Rectal smooth muscle tissue (tissue), 1 donor: ENCODE measurements around the gene RPS29.
A peak's percentile ranks its signal among the peaks of the same experiment; 100 is the strongest.
"Not testable (repeated sequence)": the region's sequence is repeated elsewhere in the genome, so short reads cannot be mapped to it uniquely, and the experiment has no call there.

ENCODE experiments used
- H3K27ac ChIP-seq: one replicate; pipeline ENCODE4 v1.7.0; 2013; ENCODE audit warnings: low read depth, low read length, inconsistent platforms
- H3K27me3 ChIP-seq: one replicate; pipeline ENCODE4 v1.7.0; 2013; ENCODE audit warnings: low read length; ENCODE audit not compliant: control insufficient read depth, insufficient read depth
- H3K36me3 ChIP-seq: one replicate; pipeline ENCODE4 v1.7.0; 2013; ENCODE audit warnings: low read length; ENCODE audit not compliant: control insufficient read depth, insufficient read depth
- H3K4me1 ChIP-seq: one replicate; pipeline ENCODE4 v1.7.0; 2013; ENCODE audit warnings: low read length; ENCODE audit not compliant: control insufficient read depth, insufficient read depth
- H3K4me3 ChIP-seq: one replicate; pipeline ENCODE4 v1.7.0; 2013; ENCODE audit warnings: low read length
- H3K9ac ChIP-seq: one replicate; pipeline ENCODE4 v1.7.0; 2013; ENCODE audit warnings: low read length

The RPS29 gene

DNA sequence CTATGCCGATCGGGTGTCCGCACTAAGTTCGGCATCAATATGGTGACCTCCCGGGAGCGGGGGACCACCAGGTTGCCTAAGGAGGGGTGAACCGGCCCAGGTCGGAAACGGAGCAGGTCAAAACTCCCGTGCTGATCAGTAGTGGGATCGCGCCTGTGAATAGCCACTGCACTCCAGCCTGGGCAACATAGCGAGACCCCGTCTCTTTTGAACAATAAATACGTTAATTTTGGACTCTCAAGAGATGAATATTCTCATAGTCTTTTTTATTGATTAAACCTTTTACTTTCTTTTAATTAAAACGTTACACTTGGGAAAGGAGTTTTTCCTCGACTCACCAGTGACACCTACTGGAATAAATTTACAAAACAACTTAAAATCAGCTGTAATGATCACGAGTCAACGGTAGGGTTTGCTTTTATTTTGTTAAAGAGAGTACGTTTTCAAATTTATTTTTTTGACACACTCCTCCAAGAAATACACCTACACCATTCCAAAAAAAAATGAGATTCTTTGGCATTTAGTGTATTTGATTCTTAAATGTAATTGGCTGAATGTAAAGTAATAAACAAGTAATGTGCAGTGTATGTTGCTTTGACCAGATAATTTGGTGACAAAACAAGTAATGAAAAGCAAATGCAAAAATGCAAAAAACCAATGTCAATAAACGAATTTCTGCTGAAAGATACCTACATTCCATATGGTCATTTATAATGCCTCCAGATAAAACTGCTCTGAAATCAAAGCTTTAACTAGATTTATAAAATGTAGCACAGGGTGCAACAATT lies 687 bp upstream of the RPS29 start:
- Histone ChIP-seq H3K4me3 (peak overlapping the region; percentile 97), H3K4me1 (no peaks in the 10 kb centered on the region), H3K27me3 (no peaks in the 10 kb centered on the region), H3K27ac (peak overlapping the region; percentile 95), H3K36me3 (peaks cover 13% of the 10 kb centered on the region), H3K9ac (no peak overlapping the region)

DNA sequence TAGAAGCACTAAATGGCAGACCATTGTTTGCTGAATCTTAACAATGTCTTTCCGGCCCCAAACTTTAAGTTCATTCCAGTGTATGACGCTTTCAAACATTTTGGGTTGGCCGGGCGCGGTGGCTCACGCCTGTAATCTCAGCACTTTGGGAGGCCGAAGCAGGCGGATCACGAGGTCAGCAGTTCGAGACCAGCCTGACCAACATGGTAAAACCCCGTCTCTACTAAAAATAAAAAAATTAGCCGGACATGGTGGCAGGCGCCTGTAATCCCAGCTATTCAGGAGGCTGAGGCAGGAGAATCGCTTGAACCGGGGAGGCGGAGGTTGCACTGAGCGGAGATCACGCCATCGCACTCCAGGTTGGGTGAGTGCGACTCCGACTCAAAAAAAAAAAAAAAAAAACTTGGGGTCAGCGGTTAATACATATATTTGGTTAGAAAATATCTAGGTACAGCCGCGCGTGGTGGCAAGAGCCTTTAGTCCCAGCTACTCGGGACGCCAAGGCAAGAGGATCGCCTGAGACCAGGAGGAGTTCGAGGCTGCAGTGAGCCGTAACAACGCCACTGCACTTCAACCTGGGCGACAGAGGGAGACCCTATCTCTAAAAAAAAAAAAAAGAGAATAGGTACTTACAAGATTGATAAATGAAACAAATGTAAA lies 1.1 kb downstream of the RPS29 start:
- Histone ChIP-seq H3K27ac (peak overlapping the region; percentile 95), H3K4me3 (peak overlapping the region; percentile 97), H3K36me3 (peaks cover 13% of the 10 kb centered on the region)
- not testable (repeated sequence) for H3K9ac ChIP-seq, H3K27me3 ChIP-seq, H3K4me1 ChIP-seq

DNA sequence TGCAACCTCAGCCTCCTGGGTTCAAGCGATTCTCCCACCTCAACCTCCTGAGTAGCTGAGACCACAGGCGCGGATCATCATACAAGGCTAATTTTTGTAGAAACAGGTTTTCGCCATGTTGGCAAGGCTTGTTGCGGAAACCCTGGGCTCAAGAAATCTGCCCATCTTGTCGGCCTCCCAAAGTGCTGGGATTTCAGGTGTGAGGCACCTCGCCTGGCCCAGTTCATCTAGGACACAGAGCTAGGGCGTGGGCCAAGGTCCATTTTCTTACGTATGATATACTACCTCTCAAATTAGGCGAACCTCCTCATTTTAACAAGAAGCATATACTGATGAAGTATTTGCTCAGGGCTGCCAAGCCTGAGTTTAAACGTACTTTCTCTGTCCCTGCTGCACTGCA lies 2.1 kb downstream of the RPS29 start:
- H3K9ac ChIP-seq, result no peak overlapping the region
- H3K27ac ChIP-seq, result no peak overlapping the region
- H3K36me3 ChIP-seq, result peaks cover 13% of the 10 kb centered on the region
- peak overlapping the region; percentile 12 for H3K4me3 ChIP-seq
- no peaks in the 10 kb centered on the region for H3K4me1 ChIP-seq
- H3K27me3 ChIP-seq, result no peaks in the 10 kb centered on the region

DNA sequence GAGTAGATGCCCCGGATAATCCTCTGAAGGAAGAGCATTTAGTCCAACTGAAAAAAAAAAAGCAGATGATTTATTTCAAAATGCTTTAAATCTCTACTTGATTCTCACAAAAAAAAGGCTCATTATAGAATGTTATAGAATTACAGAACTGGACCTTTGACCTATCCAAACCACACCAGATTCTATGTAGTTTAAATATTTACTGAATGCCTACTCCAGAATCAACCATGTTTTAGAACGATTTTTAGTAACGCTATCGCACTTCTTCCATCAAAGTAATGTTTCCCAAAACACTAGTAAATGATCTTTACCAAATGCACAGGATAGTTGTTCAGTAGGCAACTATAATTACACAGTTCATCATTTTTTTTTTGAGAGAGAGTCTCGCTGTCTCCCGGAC lies 2.6 kb downstream of the RPS29 start:
- Histone ChIP-seq H3K9ac (no peak overlapping the region), H3K27ac (no peak overlapping the region), H3K4me1 (no peaks in the 10 kb centered on the region), H3K27me3 (no peaks in the 10 kb centered on the region), H3K36me3 (peaks cover 13% of the 10 kb centered on the region), H3K4me3 (peak overlapping the region; percentile 12)

DNA sequence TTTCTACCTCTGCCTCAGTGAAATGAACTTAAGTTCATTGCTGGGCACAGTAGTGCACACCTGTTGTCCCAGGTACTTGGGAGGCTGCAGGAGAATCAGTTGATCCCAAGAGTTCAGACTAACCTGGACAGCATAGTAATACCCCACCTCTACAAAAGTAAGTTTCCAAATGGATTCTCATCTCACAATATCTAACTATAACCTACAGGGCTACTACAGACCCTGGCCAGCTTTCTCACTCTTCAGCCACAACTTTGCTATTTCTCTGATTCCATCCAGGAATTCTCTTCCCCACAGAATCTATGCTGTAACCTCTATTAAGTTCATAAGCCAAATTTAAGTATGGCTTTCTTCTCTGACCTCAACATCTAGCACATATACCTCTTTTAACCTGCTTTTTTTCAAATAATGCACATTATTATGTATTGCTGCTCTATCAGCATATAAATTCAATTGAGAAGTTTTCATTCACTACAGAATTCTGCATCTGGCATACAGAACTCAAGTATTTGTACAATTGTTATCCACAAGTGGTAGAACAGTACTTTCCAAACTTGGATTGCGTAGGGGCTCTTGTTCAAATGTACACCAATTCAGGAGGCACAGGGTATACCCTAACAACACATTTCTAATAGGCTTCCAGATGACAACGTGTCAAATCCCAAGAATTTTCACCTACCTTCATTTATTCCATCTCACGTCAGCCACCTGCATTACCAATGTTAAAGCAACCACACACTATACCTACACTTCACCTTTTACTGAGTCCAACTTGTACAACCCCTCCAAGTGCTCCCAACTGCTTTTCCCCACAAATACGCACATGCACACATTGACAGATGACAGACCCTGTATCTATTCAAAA lies 3.8 kb downstream of the RPS29 start:
- Histone ChIP-seq H3K27me3 (no peaks in the 10 kb centered on the region), H3K27ac (no peak overlapping the region), H3K9ac (no peak overlapping the region)

DNA sequence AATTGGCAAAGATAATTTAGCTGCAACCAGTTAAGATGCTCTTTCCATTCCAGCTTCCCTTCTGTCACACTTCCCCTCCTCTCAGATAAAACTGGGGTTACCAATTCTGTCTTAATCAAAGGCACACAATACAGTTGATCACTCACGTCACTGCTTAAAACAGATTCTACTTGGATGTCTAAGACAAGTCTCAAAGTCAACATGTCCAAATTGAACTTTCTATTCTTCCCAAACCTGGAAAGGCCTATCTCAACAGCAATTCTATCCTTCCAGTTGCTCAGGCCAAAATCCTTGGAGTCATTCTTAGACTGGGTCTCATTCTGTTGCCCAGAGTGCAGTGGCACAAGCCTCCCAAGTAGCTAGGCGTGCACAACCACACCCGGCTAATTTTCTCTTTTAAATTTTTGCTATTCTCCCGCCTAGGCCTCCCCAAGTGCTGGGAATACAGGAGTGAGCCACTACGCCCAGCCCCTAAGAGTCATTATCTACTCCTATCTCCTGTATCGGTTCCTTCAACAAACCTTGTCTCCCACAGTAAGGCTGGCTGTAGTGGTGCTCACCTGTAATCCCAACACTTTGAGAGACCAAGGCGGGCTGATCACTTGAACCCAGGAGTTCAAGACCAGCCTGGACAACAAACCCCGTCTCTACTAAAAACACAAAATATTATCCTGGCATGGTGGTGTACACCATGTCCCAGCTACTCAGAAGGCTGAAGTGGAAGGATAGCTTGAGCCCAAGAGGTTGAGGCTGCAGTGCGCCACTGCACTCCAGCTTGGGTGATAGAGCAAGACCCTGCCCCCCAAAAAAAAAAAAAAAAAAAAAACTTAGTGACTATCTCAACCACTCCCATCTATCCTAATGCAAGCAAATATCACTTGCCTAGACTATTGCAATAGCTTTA lies 4.7 kb downstream of the RPS29 start:
- Histone ChIP-seq H3K36me3 (peaks cover 17% of the 10 kb centered on the region), H3K27ac (no peak overlapping the region), H3K4me3 (no peak overlapping the region), H3K9ac (no peak overlapping the region), H3K27me3 (no peaks in the 10 kb centered on the region), H3K4me1 (no peaks in the 10 kb centered on the region)

More for the DNA sequence above, 3.8 kb downstream of the RPS29 start:
- Histone ChIP-seq H3K4me1 (no peaks in the 10 kb centered on the region), H3K36me3 (peaks cover 15% of the 10 kb centered on the region), H3K4me3 (no peak overlapping the region)

DNA sequence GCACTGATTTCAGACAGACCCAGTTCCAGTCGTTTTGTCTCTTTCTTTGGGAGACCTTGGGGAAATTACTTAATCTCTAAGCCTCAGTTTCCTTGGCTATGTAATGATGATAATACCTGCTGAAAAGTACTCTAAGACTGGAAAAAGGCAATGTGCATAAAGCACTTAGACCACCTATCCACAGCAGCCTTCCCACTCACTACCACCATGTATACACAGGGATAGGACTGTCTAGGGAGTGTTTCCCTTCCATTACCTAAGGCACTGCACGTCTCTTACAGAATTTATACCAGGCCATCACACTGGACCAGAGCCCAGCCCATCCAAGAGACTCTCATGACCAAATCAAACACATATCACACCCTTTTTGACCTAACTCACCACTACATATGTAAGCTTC lies 6.3 kb downstream of the RPS29 start:
- peaks cover 17% of the 10 kb centered on the region for H3K36me3 ChIP-seq
- no peaks in the 10 kb centered on the region for H3K27me3 ChIP-seq
- no peak overlapping the region for H3K27ac ChIP-seq
- H3K9ac ChIP-seq, result no peak overlapping the region
- no peak overlapping the region for H3K4me3 ChIP-seq
- H3K4me1 ChIP-seq, result no peaks in the 10 kb centered on the region

DNA sequence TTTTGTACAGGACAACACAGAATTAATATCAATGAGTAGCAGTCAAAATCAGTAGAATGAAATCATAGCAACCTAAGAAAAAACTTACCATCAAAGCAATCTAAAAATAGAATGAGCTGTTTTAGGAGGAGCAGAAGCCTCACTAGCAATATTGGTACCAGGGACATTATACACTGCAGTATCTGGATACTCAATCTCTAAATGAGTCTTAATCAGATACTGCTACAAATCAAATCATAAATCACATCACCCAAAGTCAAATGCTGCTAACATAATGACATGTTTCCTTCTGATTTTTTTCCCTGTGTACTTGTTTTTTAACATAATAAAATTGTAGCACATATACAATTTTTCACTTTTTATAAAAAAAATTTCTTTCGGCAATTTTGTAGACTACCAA lies 8.0 kb downstream of the RPS29 start:
- no peaks in the 10 kb centered on the region for H3K27me3 ChIP-seq
- no peak overlapping the region for H3K9ac ChIP-seq
- peaks cover 10% of the 10 kb centered on the region for H3K36me3 ChIP-seq

DNA sequence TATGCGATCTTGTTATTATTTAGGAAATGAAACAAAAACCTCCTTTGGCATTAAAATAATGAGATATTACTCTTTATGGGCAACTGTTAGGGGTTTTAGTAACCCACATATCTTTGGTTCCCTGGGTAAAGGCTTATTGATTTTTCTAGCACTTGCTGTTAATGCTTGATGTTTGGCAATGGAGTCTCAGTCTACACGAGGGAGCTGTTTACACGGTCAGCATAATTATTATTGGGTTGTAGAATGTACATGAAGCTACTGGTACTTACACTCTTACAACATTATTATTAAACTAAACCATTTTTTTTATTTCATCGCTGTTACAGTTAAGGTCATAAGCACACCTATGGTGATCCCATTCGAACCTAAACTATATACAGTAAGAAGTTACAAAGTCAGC lies 12.1 kb downstream of the RPS29 start:
- H3K27ac ChIP-seq, result no peak overlapping the region
- no peaks in the 10 kb centered on the region for H3K27me3 ChIP-seq
- H3K4me1 ChIP-seq, result no peaks in the 10 kb centered on the region
- peaks cover 5% of the 10 kb centered on the region for H3K36me3 ChIP-seq
- H3K9ac ChIP-seq, result no peak overlapping the region
- no peak overlapping the region for H3K4me3 ChIP-seq

More for the DNA sequence above, 8.0 kb downstream of the RPS29 start:
- H3K4me3 ChIP-seq, result no peak overlapping the region
- H3K27ac ChIP-seq, result no peak overlapping the region
- no peaks in the 10 kb centered on the region for H3K4me1 ChIP-seq

DNA sequence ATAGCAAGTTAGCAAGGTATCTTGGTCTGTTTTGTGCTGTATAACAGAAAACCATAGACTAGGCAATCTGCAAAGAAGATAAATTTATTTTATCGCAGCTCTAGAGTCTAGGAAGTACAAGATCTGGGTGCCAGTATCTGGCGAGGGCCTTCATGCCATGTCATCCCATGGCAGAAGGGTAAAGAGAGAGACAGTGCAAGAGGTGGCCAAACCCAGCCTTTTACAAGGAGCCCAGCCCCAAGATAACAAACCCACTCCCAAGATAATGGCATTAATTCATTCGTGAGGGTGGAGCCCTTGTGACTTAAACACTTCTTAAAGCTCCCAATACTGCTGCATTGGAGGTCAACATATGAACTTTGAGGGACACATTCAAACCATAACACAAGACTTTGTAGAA lies 16.9 kb downstream of the RPS29 start:
- Histone ChIP-seq H3K9ac (no peak overlapping the region), H3K4me3 (no peak overlapping the region), H3K27me3 (no peaks in the 10 kb centered on the region), H3K36me3 (no peaks in the 10 kb centered on the region), H3K27ac (no peak overlapping the region), H3K4me1 (no peaks in the 10 kb centered on the region)

DNA sequence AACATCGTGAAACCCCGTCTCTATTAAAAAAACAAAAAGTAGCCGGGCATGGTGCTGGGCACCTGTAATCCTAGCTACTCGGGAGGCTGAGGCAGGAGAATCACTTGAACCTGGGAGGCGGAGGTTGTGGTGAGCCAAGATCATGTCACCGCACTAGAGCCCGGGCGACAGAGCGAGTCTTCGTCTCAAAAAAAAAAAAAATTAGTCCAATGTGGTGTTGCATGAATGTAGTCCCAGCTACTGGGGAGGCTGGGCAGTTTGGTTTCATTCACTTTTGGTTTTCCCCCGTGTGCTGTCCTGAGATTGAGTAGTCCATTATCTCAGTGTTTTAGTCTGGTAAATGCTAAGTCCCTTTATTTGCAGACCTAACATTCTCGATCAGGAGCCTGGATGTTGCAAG lies 19.5 kb downstream of the RPS29 start:
- no peaks in the 10 kb centered on the region for H3K36me3 ChIP-seq
- no peak overlapping the region for H3K9ac ChIP-seq
- no peaks in the 10 kb centered on the region for H3K27me3 ChIP-seq
- no peaks in the 10 kb centered on the region for H3K4me1 ChIP-seq
- H3K4me3 ChIP-seq, result no peak overlapping the region
- H3K27ac ChIP-seq, result no peak overlapping the region
